ENCODE results near the gene ANKAR.

DNA sequence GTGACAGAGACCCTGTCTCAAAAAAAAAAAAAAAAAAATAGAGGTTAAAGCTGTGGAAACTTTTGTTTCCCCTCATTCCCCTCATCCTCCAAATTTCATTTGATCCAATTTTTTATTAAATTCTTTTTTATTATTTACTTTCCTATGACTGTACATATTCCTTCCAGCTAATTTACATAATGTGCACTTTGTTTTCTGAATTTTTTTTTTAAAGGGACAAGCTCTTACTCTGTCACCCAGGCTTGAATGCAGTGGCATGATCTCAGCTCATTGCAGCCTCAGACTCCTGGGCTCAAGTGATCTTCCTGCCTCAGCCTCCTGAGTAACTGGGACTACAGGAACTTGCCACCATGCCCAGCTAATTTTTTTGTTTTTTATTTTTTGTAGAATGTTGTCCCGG is 10.3 kb downstream of the ANKAR start:
- no peak for TF ChIP-seq POLR2A (IDR thresholded peaks at IDR 0.05)
- TF ChIP-seq, protein P1, sequence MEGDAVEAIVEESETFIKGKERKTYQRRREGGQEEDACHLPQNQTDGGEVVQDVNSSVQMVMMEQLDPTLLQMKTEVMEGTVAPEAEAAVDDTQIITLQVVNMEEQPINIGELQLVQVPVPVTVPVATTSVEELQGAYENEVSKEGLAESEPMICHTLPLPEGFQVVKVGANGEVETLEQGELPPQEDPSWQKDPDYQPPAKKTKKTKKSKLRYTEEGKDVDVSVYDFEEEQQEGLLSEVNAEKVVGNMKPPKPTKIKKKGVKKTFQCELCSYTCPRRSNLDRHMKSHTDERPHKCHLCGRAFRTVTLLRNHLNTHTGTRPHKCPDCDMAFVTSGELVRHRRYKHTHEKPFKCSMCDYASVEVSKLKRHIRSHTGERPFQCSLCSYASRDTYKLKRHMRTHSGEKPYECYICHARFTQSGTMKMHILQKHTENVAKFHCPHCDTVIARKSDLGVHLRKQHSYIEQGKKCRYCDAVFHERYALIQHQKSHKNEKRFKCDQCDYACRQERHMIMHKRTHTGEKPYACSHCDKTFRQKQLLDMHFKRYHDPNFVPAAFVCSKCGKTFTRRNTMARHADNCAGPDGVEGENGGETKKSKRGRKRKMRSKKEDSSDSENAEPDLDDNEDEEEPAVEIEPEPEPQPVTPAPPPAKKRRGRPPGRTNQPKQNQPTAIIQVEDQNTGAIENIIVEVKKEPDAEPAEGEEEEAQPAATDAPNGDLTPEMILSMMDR (IDR thresholded peaks at IDR 0.05): no peak
- TF ChIP-seq POLR2AphosphoS5 (IDR thresholded peaks at IDR 0.05): no peak
